ENCODE measurements around the gene PDE3B.

DNA sequence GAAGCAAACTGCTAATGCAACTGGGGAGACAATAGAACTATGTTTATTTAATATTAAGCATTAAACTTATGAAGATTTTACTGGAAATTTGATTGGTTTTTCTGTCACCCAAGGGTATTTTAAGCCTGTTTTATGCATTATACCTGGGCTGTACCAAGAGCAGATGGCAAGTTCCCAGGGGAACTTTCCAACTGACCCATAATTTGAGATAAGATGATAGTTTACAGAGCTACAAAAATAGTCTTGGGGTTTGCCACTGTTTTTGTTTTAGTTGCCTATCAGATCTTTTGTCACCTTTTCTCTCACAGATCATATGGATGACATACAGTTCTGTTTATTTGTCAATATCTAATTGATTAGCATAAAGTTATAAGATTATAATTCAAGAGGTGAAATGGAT lies 43.9 kb downstream of the PDE3B start:
- no peak for TF ChIP-seq POLR2A (IDR thresholded peaks at IDR 0.05; ENCODE audit: low read depth, low read length)
- TF ChIP-seq, protein P1, sequence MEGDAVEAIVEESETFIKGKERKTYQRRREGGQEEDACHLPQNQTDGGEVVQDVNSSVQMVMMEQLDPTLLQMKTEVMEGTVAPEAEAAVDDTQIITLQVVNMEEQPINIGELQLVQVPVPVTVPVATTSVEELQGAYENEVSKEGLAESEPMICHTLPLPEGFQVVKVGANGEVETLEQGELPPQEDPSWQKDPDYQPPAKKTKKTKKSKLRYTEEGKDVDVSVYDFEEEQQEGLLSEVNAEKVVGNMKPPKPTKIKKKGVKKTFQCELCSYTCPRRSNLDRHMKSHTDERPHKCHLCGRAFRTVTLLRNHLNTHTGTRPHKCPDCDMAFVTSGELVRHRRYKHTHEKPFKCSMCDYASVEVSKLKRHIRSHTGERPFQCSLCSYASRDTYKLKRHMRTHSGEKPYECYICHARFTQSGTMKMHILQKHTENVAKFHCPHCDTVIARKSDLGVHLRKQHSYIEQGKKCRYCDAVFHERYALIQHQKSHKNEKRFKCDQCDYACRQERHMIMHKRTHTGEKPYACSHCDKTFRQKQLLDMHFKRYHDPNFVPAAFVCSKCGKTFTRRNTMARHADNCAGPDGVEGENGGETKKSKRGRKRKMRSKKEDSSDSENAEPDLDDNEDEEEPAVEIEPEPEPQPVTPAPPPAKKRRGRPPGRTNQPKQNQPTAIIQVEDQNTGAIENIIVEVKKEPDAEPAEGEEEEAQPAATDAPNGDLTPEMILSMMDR (conservative IDR thresholded peaks at IDR 0.05; ENCODE audit: low read depth, low read length), result no peak
- TF ChIP-seq, protein P2, sequence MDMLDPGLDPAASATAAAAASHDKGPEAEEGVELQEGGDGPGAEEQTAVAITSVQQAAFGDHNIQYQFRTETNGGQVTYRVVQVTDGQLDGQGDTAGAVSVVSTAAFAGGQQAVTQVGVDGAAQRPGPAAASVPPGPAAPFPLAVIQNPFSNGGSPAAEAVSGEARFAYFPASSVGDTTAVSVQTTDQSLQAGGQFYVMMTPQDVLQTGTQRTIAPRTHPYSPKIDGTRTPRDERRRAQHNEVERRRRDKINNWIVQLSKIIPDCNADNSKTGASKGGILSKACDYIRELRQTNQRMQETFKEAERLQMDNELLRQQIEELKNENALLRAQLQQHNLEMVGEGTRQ (IDR thresholded peaks at IDR 0.05; ENCODE audit: low read depth, low read length), result no peak
- TF ChIP-seq, protein P3, sequence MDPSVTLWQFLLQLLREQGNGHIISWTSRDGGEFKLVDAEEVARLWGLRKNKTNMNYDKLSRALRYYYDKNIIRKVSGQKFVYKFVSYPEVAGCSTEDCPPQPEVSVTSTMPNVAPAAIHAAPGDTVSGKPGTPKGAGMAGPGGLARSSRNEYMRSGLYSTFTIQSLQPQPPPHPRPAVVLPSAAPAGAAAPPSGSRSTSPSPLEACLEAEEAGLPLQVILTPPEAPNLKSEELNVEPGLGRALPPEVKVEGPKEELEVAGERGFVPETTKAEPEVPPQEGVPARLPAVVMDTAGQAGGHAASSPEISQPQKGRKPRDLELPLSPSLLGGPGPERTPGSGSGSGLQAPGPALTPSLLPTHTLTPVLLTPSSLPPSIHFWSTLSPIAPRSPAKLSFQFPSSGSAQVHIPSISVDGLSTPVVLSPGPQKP (IDR thresholded peaks at IDR 0.05; ENCODE audit: borderline replicate concordance, low read depth, low read length), result no peak
- no peak for TF ChIP-seq NFE2L2 (IDR thresholded peaks at IDR 0.05; ENCODE audit: low read depth, low read length)
- TF ChIP-seq RCOR1 (IDR thresholded peaks at IDR 0.05; ENCODE audit: insufficient replicate concordance, low read length), result no peak
- TF ChIP-seq MAFK (IDR thresholded peaks at IDR 0.05; ENCODE audit: low read depth, low read length), result no peak
- no peak for TF ChIP-seq FOS (IDR thresholded peaks at IDR 0.05; ENCODE audit: low read depth, low read length)

Measured in IMR-90 (cell line).